GM12801 (cell line): ENCODE measurements around the gene PPP2CA.
A peak's percentile ranks its signal among the peaks of the same experiment; 100 is the strongest.

Experiments
- TF ChIP-seq, protein P1 (sequence below): IDR thresholded peaks from one replicate; pipeline ENCODE4 v1.5.1; 2011; ENCODE audit warnings: control low read depth; ENCODE audit not compliant: insufficient read length; ENCODE audit errors: extremely low read depth

Gene PPP2CA

DNA sequence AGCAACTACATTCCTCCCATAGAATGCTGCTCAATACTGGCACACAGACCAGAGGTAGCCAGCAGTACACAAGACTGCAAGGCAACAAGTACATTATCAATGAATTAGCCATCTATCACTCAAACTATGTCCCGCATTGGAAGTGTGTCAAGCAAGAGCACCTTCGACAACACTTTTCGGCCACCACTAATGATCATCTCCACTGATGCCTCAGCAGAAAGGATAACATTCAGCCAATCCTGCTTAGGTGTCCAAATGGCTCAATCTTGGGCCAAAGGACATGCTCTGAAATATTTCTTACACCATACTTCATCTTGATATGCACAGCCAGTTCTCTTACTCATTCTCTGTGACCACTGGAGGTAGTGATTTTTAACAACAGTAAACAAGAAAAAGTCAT is 74.2 kb downstream of the PPP2CA start:
- TF ChIP-seq, protein P1, sequence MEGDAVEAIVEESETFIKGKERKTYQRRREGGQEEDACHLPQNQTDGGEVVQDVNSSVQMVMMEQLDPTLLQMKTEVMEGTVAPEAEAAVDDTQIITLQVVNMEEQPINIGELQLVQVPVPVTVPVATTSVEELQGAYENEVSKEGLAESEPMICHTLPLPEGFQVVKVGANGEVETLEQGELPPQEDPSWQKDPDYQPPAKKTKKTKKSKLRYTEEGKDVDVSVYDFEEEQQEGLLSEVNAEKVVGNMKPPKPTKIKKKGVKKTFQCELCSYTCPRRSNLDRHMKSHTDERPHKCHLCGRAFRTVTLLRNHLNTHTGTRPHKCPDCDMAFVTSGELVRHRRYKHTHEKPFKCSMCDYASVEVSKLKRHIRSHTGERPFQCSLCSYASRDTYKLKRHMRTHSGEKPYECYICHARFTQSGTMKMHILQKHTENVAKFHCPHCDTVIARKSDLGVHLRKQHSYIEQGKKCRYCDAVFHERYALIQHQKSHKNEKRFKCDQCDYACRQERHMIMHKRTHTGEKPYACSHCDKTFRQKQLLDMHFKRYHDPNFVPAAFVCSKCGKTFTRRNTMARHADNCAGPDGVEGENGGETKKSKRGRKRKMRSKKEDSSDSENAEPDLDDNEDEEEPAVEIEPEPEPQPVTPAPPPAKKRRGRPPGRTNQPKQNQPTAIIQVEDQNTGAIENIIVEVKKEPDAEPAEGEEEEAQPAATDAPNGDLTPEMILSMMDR, result no peak

DNA sequence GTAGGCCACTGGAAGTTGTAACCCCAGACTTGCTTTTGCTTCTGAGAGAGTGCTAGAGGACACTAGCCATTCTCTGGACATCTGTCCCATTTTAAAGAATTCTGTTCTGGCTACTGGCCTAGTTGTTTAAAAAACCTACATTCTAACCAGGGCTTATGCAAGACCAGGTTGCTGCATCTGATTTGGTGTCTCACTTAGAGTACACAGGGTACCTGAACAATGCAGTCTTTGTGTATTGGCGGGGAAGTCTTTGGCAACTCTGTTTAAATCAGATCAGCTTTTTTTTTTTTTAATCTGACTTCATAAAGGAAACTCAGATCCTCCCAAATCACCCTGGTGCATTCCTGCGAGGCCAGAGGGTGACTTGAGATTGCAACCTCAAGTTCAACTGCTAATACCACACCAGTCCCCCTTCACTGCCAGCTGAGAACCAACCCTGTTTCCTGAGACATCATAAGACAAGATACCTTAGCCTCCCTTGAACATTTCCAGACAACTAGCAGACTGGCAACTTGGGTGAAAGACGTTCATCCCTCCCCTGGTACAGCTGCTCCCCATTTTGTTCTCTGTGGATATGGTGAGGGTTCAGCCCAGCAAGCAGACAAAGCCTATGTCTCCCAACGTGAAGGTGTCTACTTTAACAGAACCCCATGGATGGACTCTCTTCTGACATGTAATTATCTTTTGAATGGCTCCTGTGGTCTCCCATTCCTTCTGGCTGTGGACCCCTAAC is 76.1 kb downstream of the PPP2CA start:
- TF ChIP-seq, protein P1, result no peak

- TF ChIP-seq, protein P1, result no peak
Measured at GRCh38 chr5:134148986-134149539, 76.8 kb downstream of the PPP2CA start.

DNA sequence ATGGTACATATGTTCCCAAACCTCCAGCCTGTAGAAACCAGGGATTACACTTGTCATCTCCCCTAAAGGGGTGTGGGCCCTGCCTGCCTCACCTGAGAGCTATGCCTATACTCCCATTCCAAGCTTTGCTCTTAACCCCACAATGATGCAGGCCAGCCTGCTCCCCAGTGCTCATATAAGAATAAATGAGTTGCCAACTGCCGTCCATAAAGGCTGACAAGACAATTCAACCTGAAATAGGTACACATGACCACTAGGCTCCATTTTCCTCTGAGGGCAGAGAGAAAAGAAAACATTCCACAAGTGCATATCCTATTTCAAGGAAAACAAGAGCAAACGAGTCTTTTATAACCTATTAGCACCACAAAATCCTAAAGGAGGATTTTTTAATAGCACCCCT is 77.6 kb downstream of the PPP2CA start:
- TF ChIP-seq, protein P1, result no peak

GRCh38 chr5:134146651-134147518 is 79.0 kb downstream of the PPP2CA start:
- TF ChIP-seq, protein P1, result no peak

GRCh38 chr5:134145779-134146581 is 79.9 kb downstream of the PPP2CA start:
- TF ChIP-seq, protein P1, result peak; percentile 84
